ENCODE data around the gene TXNRD2.

The TXNRD2 gene

DNA sequence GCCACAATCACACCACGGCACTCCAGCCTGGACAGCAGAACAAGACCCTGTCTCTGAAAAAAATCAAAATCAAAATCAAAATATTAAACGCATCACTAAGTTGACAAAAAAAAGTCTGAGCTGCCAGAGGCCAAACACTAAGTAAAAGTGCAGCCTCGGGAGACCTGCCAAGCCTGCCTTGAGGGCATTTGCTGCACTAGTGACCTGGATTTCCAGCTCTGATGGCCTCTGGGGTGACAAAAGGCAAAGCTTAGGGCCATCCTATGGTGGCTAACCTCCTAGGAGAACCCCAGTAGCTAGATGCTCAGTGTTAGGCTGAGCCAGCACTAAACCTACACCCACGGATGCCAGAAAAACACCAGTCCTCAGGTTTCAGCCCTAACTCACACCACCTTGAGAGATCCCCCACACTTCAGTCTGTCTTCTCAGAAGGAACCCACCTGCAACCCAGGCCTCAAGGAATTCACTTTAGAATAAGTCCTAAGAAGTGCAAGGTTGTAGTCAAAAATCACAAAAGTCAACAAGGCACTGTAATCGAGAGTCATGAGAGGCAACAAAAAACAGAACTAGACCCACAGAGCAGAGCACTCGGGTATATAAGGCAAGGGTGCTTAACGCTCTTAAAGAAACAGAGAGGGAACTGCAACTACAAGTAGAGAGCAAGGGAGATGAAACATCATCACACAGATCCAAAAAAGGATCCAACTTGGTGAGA is 115.6 kb downstream of the TXNRD2 start:
- Histone ChIP-seq H3K9ac (ENCODE audit: low read length) (no peak overlapping the region), H2AFZ (ENCODE audit: low read depth, low read length) (no peak overlapping the region), H3K36me3 (replicated peaks; ENCODE audit: low read depth, low read length) (no peaks in the 10 kb centered on the region), H3K79me2 (ENCODE audit: low read length) (no peaks in the 10 kb centered on the region), H4K20me1 (ENCODE audit: insufficient read depth, low read length) (no peaks in the 10 kb centered on the region), H3K27ac (ENCODE audit: low read length) (no peak overlapping the region), H3K4me3 (ENCODE audit: low read length) (no peak overlapping the region), H3K4me1 (ENCODE audit: low read length) (no peaks in the 10 kb centered on the region), H3K9me3 (ENCODE audit: insufficient read depth, low read length) (no peaks in the 10 kb centered on the region), H3K27me3 (ENCODE audit: low read depth, low read length) (no peaks in the 10 kb centered on the region), H3K4me2 (ENCODE audit: low read length) (no peak overlapping the region)
- TF ChIP-seq EZH2phosphoT487 (IDR thresholded peaks at IDR 0.05; ENCODE audit: low read depth) = no peak
- TF ChIP-seq, protein P1, sequence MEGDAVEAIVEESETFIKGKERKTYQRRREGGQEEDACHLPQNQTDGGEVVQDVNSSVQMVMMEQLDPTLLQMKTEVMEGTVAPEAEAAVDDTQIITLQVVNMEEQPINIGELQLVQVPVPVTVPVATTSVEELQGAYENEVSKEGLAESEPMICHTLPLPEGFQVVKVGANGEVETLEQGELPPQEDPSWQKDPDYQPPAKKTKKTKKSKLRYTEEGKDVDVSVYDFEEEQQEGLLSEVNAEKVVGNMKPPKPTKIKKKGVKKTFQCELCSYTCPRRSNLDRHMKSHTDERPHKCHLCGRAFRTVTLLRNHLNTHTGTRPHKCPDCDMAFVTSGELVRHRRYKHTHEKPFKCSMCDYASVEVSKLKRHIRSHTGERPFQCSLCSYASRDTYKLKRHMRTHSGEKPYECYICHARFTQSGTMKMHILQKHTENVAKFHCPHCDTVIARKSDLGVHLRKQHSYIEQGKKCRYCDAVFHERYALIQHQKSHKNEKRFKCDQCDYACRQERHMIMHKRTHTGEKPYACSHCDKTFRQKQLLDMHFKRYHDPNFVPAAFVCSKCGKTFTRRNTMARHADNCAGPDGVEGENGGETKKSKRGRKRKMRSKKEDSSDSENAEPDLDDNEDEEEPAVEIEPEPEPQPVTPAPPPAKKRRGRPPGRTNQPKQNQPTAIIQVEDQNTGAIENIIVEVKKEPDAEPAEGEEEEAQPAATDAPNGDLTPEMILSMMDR (IDR thresholded peaks at IDR 0.05; ENCODE audit: low read depth, low read length) = no peak
